Caki2 (cell line): ENCODE results near the gene GH1. TPM values are rescaled to one million over a fixed set of nuclear protein-coding genes. Genes with fewer than 3 reads are reported as not detected.

Experiments used
- DNase-seq: peaks from one replicate; pipeline ENCODE4 v3.0.0-alpha.2; 2015; ENCODE audit warnings: low read depth
- in situ Hi-C: cut with HindIII; loops from 2 replicates; pipeline ENCODE4 v1.10.0; 2016; ENCODE audit warnings: low sequenced_read_pairs, low pct_unique_long_range_greater_than_20kb, mixed read lengths
- total RNA-seq: library from RNA; depleted of rRNA; stranded (reverse); fragments of >200 nt; shearing (Covaris generic); gene quantifications from 2 replicates; pipeline ENCODE4 v1.2.3, GENCODE V29; 2014; ENCODE audit warnings: low replicate concordance

Gene GH1
- total RNA-seq, 1 experiment from 2014 or later: not detected

- DNase-seq: no peak
- in situ Hi-C loops: no loop called here
Observed at GRCh38 chr17:63946440-63947363, 28.1 kb upstream of the GH1 start.

GRCh38 chr17:63945784-63946439 lies 27.3 kb upstream of the GH1 start:
- DNase-seq: no peak
- in situ Hi-C loops: no loop called here

GRCh38 chr17:63944736-63945499 lies 26.3 kb upstream of the GH1 start:
- no peak for DNase-seq
- in situ Hi-C loops: no loop called here

GRCh38 chr17:63943745-63944144 lies 25.1 kb upstream of the GH1 start:
- in situ Hi-C loops: no loop called here
- no peak for DNase-seq

GRCh38 chr17:63942309-63942985 lies 23.8 kb upstream of the GH1 start:
- DNase-seq: no peak
- in situ Hi-C loops: no loop called here

GRCh38 chr17:63941751-63942150 lies 23.1 kb upstream of the GH1 start:
- no peak for DNase-seq
- in situ Hi-C loops: no loop called here

GRCh38 chr17:63941162-63941561 lies 22.5 kb upstream of the GH1 start:
- in situ Hi-C loops: no loop called here
- DNase-seq: no peak

- in situ Hi-C loops: no loop called here
- no peak for DNase-seq
Observed at GRCh38 chr17:63940584-63940983, 21.9 kb upstream of the GH1 start.

GRCh38 chr17:63939884-63940283 lies 21.2 kb upstream of the GH1 start:
- in situ Hi-C loops: no loop called here
- no peak for DNase-seq

- in situ Hi-C loops: no loop called here
- no peak for DNase-seq
Observed at GRCh38 chr17:63939401-63939800, 20.8 kb upstream of the GH1 start.

GRCh38 chr17:63937920-63938319 lies 19.3 kb upstream of the GH1 start:
- in situ Hi-C loops: no loop called here
- no peak for DNase-seq

- in situ Hi-C loops: no loop called here
Observed at GRCh38 chr17:63937319-63937718, 18.7 kb upstream of the GH1 start.

GRCh38 chr17:63934183-63935112 lies 15.8 kb upstream of the GH1 start:
- in situ Hi-C loops: no loop called here

More at GRCh38 chr17:63937319-63937718, 18.7 kb upstream of the GH1 start:
- DNase-seq: no peak

GRCh38 chr17:63933598-63933997 lies 15.0 kb upstream of the GH1 start:
- DNase-seq: no peak
- in situ Hi-C loops: no loop called here

More at GRCh38 chr17:63934183-63935112, 15.8 kb upstream of the GH1 start:
- no peak for DNase-seq

GRCh38 chr17:63932721-63933120 lies 14.1 kb upstream of the GH1 start:
- in situ Hi-C loops: no loop called here
- no peak for DNase-seq

- in situ Hi-C loops: no loop called here
- DNase-seq: no peak
Observed at GRCh38 chr17:63931981-63932561, 13.4 kb upstream of the GH1 start, which contains the start of gene CD79B. Gene CD79B, minus strand, starts transcription at chr17:63932331. Its CDS starts 70 bp downstream, at chr17:63932261.
